ENCODE data around the gene RIPK1. TPM values are rescaled to one million over a fixed set of nuclear protein-coding genes. Genes with fewer than 3 reads are reported as not detected.

The RIPK1 gene
- total and polyA plus RNA-seq, 9 of the 15 experiments (the other 6 are each of a cell fraction or from before 2014, with no cell fraction given), result 3.8 to 24.9 (median 17.7) TPM

DNA sequence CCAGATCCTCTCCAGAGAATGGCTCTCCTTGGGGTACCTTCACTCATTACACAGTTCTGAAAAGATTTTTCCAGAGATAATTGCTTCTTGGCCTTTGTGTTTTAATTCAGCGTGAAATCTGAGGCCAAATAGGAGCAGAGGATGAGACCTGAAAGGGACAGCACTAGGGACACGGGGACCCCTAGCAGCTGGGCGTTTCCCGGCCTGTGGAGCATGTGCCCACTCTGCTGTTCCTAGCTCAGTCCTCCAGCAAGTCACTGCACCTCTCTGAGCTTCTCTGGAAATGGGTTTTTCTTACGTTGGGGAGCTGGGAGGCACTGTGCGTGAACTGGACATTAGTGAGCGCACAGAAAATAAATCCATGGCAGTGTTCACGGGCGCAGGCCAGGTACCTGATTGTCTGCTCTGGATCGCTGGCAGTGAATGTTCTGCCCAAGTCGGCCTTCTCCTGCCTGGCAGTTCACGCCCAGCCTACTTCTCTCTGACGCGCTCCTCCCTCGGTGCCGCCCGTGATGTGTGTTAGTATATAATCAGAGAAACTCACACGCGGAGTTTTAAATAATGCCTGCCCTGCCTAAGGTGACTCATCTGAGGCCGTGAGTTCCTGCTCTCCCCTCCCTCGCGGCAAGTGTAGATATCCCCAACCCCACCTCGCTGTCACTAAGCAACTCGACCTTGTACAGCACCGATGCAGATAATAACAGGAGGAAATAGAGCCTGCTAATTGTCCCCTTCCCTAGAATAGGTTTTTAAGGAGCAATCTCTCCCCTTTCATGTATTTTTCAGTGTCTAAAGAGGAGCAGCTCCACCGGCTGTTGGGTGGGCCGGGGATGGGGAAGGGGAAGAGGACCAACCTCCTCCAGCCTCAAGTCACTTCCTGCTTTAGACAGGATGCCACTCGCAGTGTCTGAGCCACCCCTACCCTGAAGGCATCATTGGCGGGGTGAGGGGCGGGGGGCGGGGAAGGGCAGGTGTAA lies 91.8 kb downstream of the RIPK1 start (continued):
- TF ChIP-seq, protein P1, sequence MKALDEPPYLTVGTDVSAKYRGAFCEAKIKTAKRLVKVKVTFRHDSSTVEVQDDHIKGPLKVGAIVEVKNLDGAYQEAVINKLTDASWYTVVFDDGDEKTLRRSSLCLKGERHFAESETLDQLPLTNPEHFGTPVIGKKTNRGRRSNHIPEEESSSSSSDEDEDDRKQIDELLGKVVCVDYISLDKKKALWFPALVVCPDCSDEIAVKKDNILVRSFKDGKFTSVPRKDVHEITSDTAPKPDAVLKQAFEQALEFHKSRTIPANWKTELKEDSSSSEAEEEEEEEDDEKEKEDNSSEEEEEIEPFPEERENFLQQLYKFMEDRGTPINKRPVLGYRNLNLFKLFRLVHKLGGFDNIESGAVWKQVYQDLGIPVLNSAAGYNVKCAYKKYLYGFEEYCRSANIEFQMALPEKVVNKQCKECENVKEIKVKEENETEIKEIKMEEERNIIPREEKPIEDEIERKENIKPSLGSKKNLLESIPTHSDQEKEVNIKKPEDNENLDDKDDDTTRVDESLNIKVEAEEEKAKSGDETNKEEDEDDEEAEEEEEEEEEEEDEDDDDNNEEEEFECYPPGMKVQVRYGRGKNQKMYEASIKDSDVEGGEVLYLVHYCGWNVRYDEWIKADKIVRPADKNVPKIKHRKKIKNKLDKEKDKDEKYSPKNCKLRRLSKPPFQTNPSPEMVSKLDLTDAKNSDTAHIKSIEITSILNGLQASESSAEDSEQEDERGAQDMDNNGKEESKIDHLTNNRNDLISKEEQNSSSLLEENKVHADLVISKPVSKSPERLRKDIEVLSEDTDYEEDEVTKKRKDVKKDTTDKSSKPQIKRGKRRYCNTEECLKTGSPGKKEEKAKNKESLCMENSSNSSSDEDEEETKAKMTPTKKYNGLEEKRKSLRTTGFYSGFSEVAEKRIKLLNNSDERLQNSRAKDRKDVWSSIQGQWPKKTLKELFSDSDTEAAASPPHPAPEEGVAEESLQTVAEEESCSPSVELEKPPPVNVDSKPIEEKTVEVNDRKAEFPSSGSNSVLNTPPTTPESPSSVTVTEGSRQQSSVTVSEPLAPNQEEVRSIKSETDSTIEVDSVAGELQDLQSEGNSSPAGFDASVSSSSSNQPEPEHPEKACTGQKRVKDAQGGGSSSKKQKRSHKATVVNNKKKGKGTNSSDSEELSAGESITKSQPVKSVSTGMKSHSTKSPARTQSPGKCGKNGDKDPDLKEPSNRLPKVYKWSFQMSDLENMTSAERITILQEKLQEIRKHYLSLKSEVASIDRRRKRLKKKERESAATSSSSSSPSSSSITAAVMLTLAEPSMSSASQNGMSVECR (CRISPR knock-in tag; IDR thresholded peaks at IDR 0.05), result no peak
- TF ChIP-seq, protein P2, sequence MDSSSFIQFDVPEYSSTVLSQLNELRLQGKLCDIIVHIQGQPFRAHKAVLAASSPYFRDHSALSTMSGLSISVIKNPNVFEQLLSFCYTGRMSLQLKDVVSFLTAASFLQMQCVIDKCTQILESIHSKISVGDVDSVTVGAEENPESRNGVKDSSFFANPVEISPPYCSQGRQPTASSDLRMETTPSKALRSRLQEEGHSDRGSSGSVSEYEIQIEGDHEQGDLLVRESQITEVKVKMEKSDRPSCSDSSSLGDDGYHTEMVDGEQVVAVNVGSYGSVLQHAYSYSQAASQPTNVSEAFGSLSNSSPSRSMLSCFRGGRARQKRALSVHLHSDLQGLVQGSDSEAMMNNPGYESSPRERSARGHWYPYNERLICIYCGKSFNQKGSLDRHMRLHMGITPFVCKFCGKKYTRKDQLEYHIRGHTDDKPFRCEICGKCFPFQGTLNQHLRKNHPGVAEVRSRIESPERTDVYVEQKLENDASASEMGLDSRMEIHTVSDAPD (CRISPR knock-in tag; IDR thresholded peaks at IDR 0.05), result no peak
- TF ChIP-seq ZFPM2 (CRISPR knock-in tag; IDR thresholded peaks at IDR 0.05), result no peak
- no peak for TF ChIP-seq POLR2H (tag; IDR thresholded peaks at IDR 0.05; ENCODE audit: low read depth)
- TF ChIP-seq TBP (optimal IDR thresholded peaks at IDR 0.05; ENCODE audit: low read depth, low read length), result peak; percentile 86
- no peak for TF ChIP-seq CHCHD3 (CRISPR knock-in tag; IDR thresholded peaks at IDR 0.05)
- TF ChIP-seq, protein P3, sequence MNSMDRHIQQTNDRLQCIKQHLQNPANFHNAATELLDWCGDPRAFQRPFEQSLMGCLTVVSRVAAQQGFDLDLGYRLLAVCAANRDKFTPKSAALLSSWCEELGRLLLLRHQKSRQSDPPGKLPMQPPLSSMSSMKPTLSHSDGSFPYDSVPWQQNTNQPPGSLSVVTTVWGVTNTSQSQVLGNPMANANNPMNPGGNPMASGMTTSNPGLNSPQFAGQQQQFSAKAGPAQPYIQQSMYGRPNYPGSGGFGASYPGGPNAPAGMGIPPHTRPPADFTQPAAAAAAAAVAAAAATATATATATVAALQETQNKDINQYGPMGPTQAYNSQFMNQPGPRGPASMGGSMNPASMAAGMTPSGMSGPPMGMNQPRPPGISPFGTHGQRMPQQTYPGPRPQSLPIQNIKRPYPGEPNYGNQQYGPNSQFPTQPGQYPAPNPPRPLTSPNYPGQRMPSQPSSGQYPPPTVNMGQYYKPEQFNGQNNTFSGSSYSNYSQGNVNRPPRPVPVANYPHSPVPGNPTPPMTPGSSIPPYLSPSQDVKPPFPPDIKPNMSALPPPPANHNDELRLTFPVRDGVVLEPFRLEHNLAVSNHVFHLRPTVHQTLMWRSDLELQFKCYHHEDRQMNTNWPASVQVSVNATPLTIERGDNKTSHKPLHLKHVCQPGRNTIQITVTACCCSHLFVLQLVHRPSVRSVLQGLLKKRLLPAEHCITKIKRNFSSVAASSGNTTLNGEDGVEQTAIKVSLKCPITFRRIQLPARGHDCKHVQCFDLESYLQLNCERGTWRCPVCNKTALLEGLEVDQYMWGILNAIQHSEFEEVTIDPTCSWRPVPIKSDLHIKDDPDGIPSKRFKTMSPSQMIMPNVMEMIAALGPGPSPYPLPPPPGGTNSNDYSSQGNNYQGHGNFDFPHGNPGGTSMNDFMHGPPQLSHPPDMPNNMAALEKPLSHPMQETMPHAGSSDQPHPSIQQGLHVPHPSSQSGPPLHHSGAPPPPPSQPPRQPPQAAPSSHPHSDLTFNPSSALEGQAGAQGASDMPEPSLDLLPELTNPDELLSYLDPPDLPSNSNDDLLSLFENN (IDR thresholded peaks at IDR 0.05; ENCODE audit: low read depth in 2 of 2, low read length in 2 of 2), result no peak
- no peak for TF ChIP-seq ZC3H11A (IDR thresholded peaks at IDR 0.05; ENCODE audit: low read depth, low read length)
- TF ChIP-seq, protein P4, sequence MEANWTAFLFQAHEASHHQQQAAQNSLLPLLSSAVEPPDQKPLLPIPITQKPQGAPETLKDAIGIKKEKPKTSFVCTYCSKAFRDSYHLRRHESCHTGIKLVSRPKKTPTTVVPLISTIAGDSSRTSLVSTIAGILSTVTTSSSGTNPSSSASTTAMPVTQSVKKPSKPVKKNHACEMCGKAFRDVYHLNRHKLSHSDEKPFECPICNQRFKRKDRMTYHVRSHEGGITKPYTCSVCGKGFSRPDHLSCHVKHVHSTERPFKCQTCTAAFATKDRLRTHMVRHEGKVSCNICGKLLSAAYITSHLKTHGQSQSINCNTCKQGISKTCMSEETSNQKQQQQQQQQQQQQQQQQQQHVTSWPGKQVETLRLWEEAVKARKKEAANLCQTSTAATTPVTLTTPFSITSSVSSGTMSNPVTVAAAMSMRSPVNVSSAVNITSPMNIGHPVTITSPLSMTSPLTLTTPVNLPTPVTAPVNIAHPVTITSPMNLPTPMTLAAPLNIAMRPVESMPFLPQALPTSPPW (CRISPR knock-in tag; IDR thresholded peaks at IDR 0.05), result peak; percentile 84
- TF ChIP-seq, protein P5, sequence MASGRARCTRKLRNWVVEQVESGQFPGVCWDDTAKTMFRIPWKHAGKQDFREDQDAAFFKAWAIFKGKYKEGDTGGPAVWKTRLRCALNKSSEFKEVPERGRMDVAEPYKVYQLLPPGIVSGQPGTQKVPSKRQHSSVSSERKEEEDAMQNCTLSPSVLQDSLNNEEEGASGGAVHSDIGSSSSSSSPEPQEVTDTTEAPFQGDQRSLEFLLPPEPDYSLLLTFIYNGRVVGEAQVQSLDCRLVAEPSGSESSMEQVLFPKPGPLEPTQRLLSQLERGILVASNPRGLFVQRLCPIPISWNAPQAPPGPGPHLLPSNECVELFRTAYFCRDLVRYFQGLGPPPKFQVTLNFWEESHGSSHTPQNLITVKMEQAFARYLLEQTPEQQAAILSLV (tag; IDR thresholded peaks at IDR 0.05), result no peak
- no peak for TF ChIP-seq HMG20A (CRISPR knock-in tag; conservative IDR thresholded peaks at IDR 0.05)
